ENCODE data around the gene PIWIL4. TPM values are rescaled to one million over a fixed set of nuclear protein-coding genes. Genes with fewer than 3 reads are reported as not detected.

Gene PIWIL4
- total RNA-seq, 1 donor from 2014 or later, result 3.1 TPM

DNA sequence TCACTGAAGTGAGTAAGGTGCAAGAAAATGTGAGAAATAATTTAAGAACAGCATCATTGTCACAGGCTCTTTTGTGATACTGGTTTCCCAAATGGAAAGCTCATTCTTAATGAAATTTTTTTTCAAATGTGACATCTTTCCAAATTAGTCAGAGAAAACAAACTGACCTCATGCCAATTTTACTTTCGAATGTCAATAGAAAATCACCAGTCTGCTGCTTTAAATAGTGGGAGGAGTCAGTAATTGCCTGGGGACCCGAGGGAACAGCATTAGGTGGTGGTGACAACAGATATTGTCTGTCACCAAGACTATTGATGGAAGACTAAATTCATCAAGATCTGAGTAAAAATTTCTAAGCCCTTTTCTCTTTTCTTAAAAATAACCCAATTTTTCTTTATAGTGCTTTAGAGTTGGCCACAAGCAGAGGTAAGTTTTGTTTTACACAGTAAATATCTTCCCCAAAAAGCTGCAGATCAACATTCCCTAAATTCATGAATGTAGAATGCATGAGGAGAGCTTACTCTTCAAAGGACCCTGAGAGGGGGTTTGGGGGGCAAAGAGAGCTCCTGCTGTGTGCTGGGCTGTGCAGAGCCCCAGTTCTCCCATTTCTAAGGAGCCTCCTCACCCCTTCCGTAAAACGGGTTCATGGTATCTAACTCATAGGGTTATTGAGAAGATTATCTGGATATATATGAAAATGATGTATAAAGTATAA, 95.1 kb downstream of the PIWIL4 start:
- DNase-seq (ENCODE audit: low read depth), result no peak

DNA sequence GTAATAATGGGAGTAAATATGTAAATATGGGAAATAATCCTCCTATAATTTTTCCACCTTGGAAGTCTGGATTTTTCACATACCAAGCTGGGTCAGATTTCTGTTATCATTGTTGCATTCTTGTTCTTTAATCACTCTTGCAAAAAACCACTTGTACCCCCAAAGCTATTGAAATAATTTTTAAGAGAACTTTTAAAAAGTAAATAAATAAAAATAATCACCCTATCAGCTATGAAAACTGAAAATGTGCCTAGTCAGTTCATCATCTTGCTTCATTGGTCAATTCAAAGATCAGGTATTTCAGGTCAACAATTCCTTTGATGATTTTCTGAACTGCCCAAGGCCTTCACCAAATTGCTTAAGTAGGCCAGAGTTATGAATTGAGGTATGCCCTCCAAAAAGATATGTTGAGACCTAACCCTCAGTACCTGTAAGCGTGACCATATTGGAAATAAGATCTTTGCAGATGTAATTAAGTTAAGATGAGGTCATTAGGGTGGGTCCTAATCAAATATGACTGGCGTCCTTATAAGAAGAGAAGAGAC, 95.8 kb downstream of the PIWIL4 start:
- no peak for DNase-seq (ENCODE audit: low read depth)

GRCh38 chr11:94664346-94664745, 97.2 kb downstream of the PIWIL4 start:
- DNase-seq (ENCODE audit: low read depth), result peak; percentile 87

- DNase-seq (ENCODE audit: low read depth), result peak; percentile 66
Measured at GRCh38 chr11:94665116-94665659, 98.0 kb downstream of the PIWIL4 start.

DNA sequence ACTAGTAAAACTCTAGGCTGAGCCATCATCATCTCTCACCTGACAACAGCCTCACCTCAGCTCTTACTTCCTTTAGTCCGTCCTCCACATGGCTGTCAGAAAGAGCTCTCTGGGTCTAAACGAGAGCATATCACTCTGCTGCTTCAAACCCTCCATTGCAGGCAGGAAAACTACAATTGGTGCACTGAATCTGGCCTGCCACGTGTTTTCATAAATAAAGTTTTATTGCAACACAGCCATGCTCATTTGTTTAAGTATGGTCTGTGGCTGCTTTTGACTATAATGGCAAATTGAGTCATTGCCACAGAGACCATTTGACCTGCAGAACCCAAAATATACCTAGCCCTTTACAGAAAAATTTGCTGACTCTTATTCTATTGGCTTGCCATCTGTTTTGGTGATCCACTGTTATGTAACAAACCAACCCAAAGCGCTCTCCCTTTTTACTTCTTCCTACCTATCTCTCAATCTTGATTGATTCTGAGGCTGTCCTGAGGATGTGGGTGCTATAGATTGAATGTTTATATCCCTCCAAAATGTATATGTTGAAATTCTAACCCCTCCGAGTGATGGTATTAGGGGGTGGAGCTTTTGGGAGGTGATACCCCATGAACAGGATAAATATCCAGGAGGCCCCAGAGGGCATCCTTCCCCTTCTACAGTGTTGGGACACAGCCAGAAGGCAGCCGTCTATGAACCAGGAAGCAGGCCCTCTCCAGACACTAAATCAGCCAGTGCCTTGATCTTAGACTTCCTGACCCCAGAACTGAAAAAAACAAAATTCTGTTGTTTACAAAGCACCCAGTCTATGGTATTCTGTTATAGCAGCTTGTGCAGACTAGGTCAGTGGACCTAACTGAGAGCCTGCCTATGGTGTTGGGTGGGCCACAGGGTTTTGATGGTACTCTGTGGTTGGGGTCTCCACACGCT, 99.9 kb downstream of the PIWIL4 start:
- DNase-seq (ENCODE audit: low read depth), result no peak

- DNase-seq (ENCODE audit: low read depth), result no peak
Measured at GRCh38 chr11:94668212-94668793, 101.1 kb downstream of the PIWIL4 start.

DNA sequence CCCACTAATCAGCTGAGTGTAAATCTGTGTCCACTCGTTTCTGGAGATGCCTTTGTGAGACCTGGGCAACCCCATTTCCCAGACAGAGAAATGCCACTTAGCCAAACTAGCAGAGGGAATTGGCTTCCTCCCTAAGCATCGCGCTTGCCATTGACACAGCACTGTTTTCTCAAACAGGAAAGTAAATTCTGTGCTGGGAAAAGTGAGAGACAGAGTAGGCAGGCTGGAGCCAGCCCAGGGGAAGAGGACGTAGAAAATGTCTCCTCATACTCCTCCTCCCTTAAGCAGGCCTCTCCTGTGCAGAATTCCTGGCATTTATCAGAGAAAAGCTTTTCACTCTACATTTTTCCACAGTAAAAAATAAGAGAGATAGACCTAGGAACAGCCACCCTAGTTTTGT, 101.9 kb downstream of the PIWIL4 start:
- no peak for DNase-seq (ENCODE audit: low read depth)

Other genes starting within 250 kb of the PIWIL4 start
- gene GPR83, start 165.9 kb upstream of the PIWIL4 start, total RNA-seq, result under 0.01 TPM in 1 of 2 replicates, not detected in the other
- gene MRE11, start 73.5 kb upstream of the PIWIL4 start, total RNA-seq, result 15.5 and 17.1 TPM in 2 replicates
- gene ANKRD49, start 73.4 kb upstream of the PIWIL4 start, total RNA-seq, result 16.1 and 18.2 TPM in 2 replicates
- 0.20 TPM in 1 of 2 replicates, not detected in the other for gene C11orf97, start 54.9 kb upstream of the PIWIL4 start, total RNA-seq
- gene FUT4, start 23.4 kb upstream of the PIWIL4 start, total RNA-seq, result 8.0 and 13.0 TPM in 2 replicates
- 32.6 and 51.2 TPM in 2 replicates for gene AMOTL1, start 201.0 kb downstream of the PIWIL4 start, total RNA-seq